GM21390 (cell line): Measurements from ENCODE around the gene TULP4.
"Not testable (repeated sequence)": the region's sequence is repeated elsewhere in the genome, so short reads cannot be mapped to it uniquely, and the experiment has no call there.

Experiments used
- ATAC-seq: cut with Tn5 transposase; IDR thresholded peaks from one replicate; pipeline ENCODE4 v1.9.1; 2021; ENCODE audit not compliant: unreplicated experiment

Gene TULP4

DNA sequence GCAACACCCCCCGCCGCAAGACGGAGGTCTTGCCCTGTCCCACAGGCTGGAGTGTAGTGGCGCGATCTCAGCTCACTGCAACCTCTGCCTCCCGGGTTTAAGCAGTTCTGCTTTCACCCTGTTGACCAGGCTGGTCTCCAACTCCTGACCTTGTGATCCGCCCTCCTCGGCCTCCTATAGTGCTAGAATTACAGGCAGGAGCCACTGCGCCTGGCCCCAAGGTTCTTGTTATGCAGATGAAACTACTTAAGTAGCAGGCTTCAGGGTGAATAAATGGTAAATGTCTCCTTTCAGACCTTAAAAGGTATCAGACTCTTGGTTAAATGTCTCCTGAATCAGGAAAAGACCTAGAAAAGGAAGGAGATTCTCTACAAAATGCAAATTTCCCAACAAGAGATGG lies 152.2 kb downstream of the TULP4 start:
- no peak for ATAC-seq

DNA sequence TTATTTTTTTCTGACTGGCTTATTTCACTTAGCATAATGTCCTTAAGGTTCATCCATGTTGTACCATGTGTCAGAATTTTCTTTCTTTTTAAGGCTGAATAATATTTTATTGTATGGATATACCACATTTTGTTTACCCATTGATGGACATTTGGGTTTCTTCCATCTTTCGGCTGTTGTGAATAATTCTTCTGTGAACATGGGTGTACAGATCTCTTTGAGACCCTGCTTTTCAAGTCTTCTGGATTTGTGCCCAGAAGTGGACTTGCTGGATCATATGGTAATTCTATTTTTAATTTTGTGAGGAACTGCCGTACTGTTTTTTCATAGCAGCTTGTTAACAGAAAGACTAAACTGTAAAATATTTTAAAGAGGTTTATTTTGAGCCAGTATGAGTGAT lies 153.0 kb downstream of the TULP4 start:
- no peak for ATAC-seq

DNA sequence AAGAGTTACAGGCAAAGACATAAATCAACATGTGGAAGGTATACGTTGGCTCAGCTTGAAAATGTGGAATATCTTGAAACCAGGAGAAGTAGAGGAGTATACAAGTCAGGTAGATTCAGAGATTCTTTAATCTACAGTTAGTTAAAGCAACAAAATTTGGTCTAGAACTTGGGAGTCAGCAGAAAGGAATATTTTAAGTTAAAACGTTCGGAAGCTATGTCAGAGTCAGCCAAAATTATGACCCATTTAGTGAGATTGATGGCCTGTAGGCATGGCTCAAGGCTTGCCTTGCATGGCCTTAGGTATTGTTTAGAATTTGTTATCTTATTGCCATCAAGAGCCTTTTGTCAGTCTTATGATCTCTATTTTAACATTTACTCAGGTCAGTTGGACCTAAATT lies 153.5 kb downstream of the TULP4 start:
- no peak for ATAC-seq

DNA sequence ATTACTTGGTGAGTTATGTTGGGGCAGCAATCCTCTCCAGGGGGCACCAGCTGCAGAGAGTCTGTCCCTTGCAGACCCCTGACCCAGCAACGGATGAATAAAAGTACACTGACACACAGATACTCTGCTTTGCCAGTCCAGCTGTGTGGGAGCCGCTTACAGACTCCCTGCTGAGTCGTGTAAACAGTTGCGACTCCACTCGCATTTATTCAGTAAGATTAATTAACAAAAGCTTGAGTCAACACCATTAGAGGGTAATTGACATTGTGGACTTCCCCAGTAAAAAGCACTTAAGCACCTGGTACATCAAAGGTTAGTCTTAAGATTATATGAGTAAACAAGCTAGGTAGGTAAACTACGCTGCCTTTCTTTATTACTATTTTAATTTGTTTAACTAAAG lies 155.7 kb downstream of the TULP4 start:
- no peak for ATAC-seq

DNA sequence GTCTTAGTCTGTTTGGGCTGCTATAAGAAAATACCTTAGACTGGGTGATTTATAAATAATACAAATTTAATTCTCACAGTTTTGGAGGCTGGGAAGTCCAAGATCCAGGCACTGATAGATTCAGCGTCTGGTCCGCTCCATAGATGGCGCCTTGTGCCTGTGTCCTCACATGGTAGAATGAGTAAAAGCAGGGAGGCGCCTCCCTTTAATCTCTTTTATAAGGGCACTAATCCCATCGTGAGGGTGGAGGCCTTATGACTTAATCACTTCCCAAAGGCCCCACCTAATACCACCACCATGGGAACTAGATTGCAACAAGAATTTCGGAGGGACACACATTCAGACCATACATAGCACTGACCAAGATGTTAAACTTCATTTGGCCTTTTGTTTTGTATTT lies 156.4 kb downstream of the TULP4 start:
- no peak for ATAC-seq

DNA sequence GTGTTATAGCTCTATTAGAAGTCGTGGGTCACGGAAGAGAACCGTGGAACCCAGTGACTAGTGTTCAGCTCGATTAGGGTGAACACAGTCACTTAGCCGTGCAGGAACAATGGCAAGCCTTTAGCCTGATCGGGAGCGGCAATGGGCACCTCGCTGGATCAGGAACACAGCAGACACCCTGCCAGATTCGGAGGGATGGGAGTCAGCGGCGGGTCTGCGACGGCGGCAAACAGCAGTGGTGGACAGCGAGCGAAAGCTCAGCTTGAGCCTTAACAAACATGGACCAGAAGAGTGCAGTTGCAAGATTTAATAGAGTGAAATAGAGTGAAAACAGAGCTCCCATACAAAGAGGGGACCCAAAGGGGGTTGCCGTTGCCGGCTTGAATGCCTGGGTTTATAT lies 157.8 kb downstream of the TULP4 start:
- not testable (repeated sequence) for ATAC-seq

DNA sequence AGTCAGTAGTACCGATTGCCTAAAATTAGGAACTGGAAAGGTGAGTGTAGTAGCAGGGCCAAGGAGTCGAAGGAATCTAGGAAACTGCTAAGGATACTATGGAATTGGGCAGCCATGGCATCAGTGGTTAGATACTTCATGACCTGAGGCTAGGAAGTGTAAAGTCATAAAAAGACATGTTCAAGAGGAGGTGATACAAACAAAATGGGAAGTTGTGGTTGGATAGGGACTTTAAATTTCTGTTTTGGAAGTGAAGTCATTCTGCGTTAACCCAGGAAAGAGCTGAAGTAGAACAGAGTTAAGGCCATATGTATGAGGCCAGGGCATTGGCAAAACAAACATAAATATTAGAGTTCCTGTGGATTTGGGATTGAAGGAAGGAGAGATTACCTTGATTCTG lies 159.1 kb downstream of the TULP4 start:
- ATAC-seq, result no peak

DNA sequence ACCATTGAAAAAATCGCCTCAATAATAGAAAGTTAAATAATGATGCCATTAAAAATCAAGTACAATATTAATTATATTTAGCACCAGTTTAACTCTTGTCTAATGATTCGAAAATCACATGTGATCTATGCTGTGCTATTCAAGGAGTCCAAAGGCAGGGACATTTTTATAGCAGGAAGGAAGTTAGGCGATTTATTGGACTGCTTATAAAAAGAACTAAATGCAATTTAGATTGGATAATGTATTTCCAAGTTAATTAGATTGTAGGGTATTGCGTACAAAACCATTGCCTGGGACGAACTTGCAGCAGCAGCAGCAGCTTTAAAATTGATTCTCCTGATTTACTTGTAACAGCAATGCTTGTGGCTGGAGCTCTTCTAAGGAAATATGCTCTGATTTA lies 160.2 kb downstream of the TULP4 start:
- no peak for ATAC-seq

DNA sequence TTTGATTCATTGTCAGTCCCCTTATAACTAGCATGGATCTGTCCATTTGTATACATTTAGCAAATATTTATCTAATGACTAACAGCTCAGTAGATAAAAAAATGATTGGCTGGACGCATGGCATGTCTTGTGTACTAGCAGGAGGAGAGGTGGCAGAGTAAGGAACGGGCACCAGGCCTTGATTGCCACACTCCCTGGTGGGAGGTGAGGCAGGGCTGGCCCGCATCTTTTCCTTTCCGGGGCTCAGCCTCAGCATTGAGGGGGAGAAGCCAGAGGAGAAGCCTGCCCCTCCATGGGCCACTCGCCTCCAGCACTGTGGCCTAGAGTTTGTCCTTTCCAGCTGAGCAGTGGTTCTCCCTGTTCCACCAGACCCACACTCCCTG lies 162.7 kb downstream of the TULP4 start:
- ATAC-seq, result no peak

DNA sequence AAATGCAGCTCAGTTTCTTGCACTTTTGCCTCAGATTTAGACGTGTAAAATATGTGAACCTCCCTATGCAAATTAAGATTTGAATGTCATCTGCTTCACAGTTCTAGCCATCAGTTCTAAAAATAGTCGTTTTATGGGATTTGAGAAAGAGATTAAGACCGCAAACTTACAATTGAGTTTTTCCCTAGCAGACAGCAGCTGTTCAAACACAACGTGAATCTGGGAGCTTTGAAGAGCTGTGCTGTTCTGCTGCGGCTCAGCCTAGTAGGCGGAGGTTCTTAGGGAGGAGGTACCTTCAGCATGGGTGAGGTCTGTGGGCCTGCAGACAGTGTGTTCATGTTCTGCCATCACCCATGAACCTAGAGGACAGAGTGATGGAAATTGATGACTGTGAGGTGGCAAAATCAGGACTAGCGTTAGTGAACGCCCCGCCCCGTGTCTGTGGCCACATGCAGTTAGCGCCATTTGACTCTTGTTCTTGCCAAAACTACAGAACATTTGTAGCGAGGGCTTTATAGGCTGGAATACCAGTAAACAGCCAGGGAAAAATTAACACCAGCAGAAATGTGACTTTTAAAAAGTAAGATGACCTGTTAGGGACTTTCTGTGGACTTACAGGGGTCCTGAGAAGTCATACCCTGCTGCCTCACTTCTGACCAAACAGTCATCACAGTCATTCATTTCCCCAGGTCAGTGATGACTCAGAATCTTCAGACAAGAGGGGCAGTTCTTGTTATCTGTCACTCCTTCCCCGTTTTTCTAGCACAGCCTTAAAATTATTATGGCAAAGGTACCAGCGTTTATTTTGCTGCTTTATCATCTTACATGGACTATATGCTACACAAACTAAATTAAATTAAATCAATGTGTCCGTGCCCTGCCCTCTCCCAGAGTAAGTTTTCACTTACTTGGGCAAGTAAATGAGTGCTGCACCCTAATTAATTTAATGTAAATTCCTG lies 163.4 kb downstream of the TULP4 start:
- ATAC-seq, result peak; percentile 77

DNA sequence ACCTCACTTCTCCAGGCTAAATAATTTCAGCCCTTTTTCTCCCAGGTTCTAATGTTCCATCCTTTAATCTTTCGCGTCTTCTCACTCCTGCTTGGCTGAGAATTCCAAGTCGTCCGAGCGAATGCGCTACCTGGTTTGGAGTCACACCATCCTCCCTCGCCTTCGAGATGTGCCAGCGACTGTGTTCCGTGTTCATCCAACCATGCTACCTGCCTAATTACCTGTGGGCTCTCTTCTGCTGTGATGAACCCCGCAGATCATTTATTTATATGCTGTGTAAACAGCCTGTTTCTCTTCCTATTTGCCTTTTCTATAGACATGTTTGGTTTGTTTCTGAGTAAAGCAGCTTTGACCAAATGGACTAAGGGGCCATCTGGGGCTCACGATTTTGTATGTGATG lies 164.1 kb downstream of the TULP4 start:
- no peak for ATAC-seq

DNA sequence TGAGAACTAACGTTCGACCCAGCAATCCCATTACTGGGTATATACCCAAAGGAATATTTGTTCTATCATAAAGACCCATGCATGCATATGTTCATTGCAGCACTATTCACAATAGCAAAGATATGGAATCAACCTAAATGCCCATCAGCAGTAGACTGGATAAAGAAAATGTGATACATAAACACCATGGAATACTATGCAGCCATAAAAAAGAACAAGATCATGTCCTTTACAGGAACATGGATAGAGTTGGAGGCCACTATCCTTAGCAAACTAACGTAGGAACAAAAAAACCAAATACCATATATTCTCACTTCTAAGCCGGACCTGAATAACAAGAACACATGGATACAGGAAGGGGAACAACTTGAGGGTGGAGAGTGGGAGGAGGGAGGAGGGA lies 165.5 kb downstream of the TULP4 start:
- ATAC-seq, result not testable (repeated sequence)

DNA sequence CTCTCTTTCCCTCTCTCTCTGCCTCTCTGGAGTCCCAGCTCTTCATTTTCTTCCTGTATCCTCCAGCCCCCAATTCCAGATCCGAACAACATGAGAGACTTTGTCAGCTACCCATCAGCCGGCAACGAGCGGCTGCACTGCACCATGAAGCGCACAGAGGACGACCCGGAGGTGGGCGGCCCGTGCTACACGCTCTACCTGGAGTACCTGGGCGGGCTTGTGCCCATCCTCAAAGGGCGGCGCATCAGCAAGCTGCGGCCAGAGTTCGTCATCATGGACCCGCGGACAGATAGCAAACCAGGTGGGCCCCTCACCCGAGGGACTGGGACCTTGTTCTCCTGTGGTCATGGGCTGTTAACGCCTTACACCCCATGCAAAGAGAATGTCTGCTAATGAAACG lies 168.7 kb downstream of the TULP4 start:
- ATAC-seq, result no peak

DNA sequence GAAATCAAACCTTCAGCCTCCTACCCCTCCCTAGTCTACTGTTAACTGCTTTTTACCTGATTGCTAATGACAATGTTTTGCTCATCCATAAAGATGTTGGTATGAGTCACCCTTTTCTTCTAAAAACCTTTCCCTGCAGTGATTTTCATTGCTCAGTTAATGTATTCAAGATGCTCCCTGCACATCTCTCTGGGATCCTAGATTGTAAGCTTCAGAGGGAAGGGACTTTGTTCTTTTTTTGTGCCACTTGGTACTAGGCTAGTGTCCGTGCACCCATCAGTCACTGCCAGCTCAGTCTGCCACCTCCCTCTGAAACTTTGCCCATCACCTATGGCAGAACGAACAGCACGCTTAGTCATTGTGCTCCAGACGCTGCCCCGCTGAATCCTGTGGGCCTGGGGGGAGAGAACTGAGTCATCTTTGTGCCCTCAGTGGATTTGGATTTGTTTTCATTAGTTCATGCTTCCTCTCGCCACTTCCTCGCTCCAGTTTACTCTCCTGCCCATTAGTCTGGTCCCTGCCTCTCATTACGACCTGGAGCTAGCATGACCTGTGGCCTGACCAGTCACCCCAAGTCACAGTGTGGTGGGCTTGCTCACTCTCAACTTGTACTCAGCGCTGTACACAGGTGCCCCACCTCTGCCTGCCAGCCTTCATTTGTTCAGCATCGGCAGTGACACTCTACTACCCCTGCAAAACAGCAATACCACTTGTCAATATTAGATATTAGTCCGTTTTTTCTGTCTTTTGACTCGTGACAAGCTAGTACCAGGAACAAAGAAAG lies 169.6 kb downstream of the TULP4 start:
- ATAC-seq, result no peak

DNA sequence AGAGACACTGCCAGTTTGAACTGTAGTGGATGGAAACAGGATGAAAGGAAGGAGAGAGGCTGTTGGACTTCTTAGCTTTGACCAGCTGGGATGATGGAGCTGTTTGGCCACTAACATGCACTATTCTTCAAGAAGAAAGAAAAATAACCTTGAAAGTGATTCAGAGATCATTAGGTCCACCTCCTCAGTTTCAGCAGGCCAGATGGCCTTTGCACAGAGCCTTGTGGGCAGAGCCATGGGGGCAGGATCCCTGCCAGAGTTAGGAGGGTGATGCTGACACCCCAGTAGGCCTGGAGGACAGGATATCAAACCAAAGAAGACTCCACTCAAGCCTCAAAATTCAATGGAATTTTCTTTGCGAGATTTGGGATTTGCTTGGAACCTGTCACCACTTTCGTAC lies 173.2 kb downstream of the TULP4 start:
- ATAC-seq, result no peak

DNA sequence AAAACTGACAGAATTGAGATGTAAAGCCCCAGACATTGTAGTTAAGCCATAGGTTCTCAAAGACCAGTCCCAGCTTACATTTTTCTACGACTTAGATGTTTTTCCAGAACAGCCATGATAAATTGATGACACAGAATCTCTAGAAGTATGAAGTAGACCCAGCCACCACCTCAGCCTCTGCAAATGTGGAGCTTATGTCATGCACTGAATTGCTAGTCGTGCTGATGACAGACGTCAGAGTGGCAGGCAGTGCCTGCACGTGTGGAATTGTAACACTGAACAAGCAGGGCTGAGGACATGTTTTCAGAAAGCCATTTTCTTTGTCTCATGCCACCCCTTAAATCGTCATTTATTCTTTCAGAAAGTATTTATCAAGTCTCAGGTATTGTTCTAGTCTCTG lies 175.2 kb downstream of the TULP4 start:
- ATAC-seq, result no peak

DNA sequence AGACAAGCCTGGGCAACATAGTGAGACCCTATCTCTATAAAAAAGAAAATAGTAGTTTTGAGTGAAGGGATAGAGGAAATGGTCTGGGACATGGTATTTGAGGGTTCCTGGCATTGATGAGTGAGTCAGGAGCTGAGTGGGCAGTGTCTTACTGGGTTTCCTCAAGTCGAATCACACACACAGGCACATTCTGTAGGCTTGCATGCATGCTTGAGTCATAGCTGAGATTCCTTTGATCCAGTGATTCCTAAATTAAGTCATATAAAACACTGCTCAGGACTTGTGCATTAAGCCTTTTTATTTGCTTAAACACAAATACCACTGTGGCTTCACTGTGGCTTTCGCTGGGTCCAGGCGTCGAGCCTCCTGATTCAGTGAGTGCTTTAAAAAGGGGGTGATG lies 175.8 kb downstream of the TULP4 start:
- ATAC-seq, result no peak

DNA sequence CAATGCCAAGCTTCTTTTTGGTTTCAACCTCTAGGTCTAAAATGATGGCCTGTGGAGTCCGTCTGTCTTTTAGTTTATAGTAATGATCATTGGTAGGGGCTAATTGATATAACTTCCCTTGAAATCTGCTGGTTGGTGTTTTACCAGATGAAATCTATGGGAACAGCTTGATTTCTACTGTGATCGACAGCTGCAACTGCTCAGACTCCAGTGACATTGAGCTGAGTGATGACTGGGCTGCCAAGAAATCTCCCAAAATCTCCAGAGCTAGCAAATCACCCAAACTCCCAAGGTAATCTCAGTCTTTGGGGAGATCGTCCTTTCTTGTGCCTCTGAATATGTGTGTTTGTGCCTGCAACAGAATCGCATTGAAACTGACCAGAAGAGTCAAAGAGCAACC lies 177.2 kb downstream of the TULP4 start:
- ATAC-seq, result no peak

DNA sequence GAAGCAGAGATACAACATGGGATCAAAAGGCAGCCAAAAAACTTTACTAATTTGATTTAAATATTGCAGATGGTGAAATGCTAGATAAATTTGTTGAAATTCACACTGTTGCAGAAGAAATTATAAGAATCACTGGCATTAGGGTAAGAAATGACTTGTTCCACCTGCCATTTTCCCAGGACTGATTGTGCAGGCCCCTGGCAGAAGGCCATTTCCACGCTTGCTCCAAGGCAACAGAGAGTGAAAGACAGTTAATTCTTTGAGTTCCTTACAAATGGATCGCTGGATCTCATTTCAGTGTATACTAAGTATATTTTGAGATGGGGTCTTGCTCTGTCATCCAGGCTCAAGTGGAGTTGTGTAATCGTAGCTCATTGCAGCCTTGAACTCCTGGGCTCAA lies 180.6 kb downstream of the TULP4 start:
- no peak for ATAC-seq

DNA sequence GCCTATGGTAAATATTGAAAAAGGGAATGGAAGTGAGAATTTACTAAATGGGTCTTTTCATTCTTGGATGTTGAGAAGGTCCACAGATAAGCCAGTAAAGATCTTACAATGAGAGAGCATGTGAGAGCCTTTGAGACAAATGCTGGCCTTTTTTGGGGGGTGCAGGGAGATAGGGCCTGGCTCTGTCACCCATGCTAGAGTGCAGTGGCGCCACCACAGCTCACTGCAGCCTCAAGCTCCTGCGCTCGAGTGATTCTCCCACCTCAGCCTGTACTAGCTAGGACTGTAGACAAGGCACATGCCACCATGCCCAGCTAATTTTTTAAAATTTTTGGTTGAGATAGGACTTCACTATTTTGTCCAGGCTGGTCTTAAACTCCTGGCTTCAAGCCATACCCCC lies 184.4 kb downstream of the TULP4 start:
- no peak for ATAC-seq

DNA sequence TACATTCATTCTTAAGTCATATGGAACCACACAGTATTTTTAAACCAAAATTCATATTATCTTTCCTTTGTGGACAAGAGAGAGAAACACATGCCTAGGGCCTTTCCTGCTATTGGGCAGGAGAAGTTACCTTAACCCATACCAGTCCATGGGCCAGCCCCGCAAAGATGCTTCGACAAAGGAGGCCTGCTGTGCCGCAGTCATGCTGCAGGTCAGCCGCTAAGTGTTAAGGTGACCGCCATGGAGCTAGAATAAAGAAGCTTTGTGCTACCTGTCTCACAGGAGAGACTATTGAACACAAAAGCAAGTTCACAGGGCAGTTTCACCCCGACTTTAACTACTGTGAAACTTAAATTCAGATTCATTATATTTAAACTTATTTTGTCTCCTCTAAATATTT lies 185.4 kb downstream of the TULP4 start:
- no peak for ATAC-seq

DNA sequence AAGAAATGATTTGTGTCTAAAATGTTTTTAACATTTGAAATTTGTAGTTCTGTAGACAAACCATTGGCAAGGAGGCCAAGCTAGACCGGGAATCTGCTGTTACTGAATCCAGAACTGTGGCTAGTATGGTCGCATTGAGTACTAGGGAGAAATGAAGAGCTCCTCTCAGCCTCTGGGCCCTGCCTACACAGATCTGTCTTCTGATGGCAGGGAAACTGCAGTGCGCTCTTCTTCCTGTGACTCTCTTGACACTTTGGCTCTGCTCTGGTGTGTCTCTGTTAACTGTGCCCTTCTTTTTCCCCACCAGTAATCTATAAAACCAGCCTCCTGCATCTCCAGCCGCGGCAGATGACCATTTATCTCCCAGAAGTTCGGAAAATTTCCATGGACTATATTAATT lies 186.1 kb downstream of the TULP4 start:
- ATAC-seq, result no peak
